C4-2B (cell line): ENCODE measurements around the gene SACM1L.

Source experiments
- ZFX ChIP-seq: fragments of 450-650 bp; IDR thresholded peaks from 2 replicates; pipeline ENCODE4 v1.6.1; 2017
- TF ChIP-seq, protein P1 (sequence below): fragments of 450-650 bp; conservative IDR thresholded peaks from 2 replicates; pipeline ENCODE4 v1.5.1; 2017; ENCODE audit warnings: mild to moderate bottlenecking

GRCh38 chr3:45754461-45754860, 65.3 kb downstream of the SACM1L start:
- TF ChIP-seq, protein P1, sequence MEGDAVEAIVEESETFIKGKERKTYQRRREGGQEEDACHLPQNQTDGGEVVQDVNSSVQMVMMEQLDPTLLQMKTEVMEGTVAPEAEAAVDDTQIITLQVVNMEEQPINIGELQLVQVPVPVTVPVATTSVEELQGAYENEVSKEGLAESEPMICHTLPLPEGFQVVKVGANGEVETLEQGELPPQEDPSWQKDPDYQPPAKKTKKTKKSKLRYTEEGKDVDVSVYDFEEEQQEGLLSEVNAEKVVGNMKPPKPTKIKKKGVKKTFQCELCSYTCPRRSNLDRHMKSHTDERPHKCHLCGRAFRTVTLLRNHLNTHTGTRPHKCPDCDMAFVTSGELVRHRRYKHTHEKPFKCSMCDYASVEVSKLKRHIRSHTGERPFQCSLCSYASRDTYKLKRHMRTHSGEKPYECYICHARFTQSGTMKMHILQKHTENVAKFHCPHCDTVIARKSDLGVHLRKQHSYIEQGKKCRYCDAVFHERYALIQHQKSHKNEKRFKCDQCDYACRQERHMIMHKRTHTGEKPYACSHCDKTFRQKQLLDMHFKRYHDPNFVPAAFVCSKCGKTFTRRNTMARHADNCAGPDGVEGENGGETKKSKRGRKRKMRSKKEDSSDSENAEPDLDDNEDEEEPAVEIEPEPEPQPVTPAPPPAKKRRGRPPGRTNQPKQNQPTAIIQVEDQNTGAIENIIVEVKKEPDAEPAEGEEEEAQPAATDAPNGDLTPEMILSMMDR: no peak
- TF ChIP-seq ZFX: no peak
